GM12864 (cell line): ENCODE results near the gene CDH7.

Experiments used
- DNase-seq: peaks from one replicate; pipeline ENCODE4 v3.0.0-alpha.2; 2011; ENCODE audit warnings: low read depth
- H3K4me3 ChIP-seq: 2 replicates; pipeline ENCODE4 v1.5.1; 2011; ENCODE audit warnings: mild to moderate bottlenecking, low read depth, low read length, control low read depth
- TF ChIP-seq, protein P1 (sequence below): IDR thresholded peaks from 2 replicates; pipeline ENCODE4 v1.5.1; 2011; ENCODE audit warnings: low read depth, mild to moderate bottlenecking, moderate library complexity, low read length, control low read depth, inconsistent platforms; ENCODE audit errors: missing control alignments

CDH7 gene, protein sequence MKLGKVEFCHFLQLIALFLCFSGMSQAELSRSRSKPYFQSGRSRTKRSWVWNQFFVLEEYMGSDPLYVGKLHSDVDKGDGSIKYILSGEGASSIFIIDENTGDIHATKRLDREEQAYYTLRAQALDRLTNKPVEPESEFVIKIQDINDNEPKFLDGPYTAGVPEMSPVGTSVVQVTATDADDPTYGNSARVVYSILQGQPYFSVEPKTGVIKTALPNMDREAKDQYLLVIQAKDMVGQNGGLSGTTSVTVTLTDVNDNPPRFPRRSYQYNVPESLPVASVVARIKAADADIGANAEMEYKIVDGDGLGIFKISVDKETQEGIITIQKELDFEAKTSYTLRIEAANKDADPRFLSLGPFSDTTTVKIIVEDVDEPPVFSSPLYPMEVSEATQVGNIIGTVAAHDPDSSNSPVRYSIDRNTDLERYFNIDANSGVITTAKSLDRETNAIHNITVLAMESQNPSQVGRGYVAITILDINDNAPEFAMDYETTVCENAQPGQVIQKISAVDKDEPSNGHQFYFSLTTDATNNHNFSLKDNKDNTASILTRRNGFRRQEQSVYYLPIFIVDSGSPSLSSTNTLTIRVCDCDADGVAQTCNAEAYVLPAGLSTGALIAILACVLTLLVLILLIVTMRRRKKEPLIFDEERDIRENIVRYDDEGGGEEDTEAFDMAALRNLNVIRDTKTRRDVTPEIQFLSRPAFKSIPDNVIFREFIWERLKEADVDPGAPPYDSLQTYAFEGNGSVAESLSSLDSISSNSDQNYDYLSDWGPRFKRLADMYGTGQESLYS

DNA sequence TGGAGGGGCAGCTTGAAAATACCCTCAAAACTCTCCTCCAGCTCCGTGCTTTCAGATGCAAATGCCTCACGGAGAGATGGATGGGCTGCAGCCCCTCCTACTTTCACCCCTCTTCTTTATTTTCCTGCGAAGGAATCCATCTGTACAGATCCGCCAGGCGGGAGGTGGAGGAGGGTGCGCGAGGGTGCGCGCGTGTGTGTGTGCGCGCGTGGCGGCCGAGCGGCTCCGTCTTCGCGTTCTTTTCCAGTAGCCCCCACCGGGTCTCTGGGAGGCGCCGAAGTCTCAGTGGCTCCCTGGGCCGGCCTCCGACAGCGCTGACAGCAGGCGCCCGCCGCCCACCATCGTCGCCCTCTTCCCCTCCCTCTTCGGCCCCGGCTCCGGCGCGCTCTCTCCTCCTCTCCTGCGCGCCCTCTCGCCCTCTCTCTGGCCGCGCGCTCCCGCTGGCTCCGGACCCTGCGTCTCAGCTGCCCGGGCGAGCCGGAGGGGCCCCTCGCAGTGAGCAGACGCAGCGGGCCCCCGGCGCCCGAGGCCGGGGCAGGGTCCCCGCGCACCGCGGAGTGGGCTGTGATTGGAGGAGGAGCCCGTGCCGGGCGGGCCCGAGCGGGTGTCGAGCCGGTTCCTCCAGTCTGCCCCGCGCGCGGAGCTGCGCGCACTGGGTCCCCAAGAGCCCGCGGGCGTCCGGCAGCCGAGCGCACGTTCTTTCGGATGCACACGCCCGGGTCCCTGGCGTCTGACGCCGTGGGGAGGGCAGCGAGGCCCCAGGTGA is at the start of gene CDH7:
Gene CDH7 (plus strand): TSS at position 624 of the 766 bp plus-strand sequence. CDS start 11,831 bp downstream, outside the sequence.
- DNase-seq = no peak
- no peak within 1 kb of the TSS for H3K4me3 ChIP-seq
- TF ChIP-seq, protein P1, sequence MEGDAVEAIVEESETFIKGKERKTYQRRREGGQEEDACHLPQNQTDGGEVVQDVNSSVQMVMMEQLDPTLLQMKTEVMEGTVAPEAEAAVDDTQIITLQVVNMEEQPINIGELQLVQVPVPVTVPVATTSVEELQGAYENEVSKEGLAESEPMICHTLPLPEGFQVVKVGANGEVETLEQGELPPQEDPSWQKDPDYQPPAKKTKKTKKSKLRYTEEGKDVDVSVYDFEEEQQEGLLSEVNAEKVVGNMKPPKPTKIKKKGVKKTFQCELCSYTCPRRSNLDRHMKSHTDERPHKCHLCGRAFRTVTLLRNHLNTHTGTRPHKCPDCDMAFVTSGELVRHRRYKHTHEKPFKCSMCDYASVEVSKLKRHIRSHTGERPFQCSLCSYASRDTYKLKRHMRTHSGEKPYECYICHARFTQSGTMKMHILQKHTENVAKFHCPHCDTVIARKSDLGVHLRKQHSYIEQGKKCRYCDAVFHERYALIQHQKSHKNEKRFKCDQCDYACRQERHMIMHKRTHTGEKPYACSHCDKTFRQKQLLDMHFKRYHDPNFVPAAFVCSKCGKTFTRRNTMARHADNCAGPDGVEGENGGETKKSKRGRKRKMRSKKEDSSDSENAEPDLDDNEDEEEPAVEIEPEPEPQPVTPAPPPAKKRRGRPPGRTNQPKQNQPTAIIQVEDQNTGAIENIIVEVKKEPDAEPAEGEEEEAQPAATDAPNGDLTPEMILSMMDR = no peak

DNA sequence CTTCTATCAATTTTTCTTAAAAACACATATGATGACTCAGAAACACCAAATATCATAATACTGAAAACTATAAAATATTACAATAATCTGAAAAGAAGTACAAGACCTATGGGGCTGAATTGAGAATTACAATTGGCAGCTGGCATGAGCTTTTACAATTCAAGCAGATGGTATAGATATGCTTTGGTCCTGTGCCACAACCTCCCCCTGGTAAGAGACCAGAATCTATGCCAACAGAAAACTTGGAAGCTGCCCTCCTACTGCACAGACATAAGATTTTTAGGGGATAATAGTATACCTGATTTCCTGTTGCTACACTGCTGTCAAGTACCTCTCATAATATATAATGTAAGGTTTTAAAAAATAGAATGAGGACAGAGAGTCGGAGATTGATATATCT is 46.8 kb upstream of the CDH7 start:
- no peak for DNase-seq
- no peak overlapping the region for H3K4me3 ChIP-seq
- TF ChIP-seq, protein P1 = no peak

DNA sequence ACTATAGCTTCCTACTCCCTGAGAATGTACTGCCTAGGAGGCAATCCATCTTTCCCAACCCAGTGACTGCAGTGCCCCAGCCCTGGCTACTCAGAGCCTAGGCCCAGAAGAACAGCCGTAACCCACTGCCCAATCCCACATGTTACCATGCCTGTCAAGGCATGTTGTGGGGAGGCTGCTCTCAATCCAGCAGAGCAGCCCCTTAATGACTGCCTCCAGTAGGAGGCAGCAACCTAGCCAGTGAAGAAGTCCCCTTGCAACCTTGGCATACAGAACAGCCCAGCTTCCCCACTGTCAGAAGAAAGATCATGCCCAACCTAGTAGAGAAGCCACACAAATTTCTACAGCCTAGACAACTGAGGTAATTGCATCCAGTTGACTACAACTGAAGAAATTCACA is 44.2 kb upstream of the CDH7 start:
- TF ChIP-seq, protein P1 = no peak
- DNase-seq = no peak
- H3K4me3 ChIP-seq = no peak overlapping the region

DNA sequence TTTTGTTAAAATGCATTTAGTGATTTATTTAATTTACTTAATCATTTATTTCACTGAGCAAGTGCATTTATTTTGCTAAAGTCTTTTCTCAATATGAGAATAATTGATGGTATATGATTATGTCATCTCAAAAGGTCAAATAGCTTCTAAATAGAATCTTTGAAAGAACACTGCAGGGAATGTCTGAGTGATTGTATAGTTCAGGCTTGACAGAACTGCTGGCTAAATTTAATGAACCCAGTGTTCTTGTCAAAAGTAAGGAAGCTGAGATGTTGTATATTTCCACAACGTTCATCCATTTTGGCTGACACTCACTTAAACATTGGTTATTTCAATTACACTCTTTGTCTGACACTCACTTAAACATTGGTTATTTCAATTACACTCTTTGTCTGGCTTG is 39.3 kb upstream of the CDH7 start:
- no peak for DNase-seq
- H3K4me3 ChIP-seq = no peak overlapping the region
- TF ChIP-seq, protein P1 = no peak

DNA sequence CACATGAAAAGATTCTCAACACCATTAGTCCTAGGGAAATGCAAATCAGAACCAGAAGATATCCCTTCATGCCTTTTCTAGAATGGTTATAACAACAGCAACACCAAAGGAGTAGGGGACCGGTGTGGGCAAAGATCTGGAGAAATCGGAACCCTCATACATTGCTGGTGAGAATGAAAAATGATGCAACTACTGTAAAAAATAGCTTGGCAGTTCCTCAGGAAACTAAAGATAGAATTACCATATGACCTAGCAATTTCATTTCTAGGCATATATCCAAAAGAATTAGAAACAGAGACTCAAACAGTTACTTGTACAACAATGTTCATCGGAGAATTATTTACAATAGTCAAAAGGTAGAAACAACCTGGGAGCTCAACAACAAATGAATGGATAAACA is 29.2 kb upstream of the CDH7 start:
- TF ChIP-seq, protein P1 = no peak
- DNase-seq = no peak
- H3K4me3 ChIP-seq = no peak overlapping the region

DNA sequence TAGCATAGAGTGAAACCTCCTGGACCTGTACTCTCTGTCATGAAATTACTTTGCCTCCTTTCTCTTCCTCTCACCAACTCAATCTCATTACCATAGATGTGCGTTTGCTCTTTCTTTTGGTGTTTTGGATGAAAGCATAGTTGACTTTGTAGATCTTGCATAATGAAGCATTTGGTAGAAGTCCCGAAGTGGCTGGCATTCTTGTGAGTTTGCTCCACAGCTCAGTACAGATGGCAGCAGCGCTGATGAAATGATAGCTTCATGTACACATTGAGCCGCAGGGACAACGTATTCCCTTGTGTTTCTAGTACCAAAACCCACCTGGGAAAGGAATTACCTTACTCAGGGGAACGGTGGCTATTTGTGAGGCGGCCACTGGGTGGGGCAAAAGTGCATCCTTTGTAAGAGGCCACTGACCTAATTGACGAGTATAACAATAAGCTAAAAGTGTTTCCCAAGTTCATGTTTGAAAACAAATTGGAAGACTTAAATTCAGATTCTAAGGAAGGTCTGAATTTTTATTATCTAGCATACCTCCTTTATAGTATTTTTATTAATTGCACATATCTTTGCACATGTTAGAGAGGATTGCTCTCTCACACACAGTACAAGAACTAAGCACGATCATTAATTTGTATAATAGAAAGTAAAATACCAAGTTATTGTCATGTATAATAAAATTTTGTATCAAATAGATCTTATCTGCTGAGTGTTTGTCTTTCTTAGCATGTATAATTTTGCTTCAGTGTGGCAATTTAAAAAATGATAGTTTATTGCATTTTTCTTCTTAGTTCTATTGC is 25.4 kb upstream of the CDH7 start:
- no peak for DNase-seq
- H3K4me3 ChIP-seq = no peak overlapping the region
- TF ChIP-seq, protein P1 = peak; percentile 19
